Measurements from ENCODE around the gene KRT38.
"Not testable (repeated sequence)": the region's sequence is repeated elsewhere in the genome, so short reads cannot be mapped to it uniquely, and the experiment has no call there.

KRT38 gene

DNA sequence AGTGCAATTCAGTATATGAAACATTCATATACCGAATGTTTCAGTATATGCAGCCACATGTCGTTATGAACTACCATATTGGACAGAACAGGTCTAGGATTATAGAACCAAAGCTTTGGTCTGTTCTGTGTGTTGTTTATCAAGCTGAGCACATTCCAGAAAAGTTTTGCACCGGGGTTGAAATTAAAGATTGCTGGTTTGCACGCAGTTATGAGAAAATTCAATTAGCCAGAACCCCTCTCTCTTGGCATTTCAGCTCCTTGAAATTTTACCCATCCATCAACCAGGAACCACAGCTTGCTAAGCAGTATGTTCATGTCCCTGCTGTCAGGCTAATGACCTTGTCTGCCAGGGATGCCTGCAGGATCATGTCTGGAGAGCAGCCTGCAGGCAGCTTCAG is 16.9 kb upstream of the KRT38 start:
- DNase-seq, result no peak

DNA sequence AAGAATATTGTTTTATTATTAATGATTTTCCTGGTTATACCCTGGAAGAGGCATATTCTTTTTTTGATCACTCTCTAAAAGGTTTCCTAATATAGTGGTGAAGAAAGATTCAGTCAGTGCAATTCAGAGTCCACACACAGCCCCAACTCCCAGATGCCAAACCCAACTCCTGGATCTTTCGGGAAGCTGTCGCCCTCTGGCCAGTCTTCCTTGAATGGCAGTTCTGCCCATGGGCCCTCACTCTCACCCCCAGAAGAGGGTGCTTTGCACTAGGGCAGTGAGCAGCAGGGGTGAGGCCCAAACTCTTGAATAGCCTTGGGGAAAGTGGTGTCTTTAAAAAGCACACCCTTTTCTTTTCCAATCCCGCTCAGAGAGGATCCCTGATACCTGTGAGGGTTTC is 15.4 kb upstream of the KRT38 start:
- DNase-seq, result no peak

DNA sequence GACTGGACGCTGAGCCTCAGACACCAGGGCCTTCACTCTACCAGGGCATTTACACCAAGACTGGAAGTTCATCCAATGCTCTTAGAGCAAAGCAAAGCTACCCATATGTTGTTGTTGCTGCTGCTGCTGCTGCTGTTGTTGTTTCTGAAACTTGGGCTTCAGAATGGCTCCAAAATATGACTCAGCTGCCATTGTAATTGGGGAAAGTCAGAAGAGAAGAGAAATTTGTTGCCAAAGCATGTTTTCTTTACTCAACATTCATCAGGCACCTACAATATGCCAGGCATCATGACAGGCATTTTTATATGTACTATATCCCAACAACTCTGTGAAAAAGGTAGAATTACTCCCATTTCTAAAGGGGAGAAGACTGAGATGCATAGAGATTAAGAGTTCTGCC is 14.5 kb upstream of the KRT38 start:
- no peak for DNase-seq

DNA sequence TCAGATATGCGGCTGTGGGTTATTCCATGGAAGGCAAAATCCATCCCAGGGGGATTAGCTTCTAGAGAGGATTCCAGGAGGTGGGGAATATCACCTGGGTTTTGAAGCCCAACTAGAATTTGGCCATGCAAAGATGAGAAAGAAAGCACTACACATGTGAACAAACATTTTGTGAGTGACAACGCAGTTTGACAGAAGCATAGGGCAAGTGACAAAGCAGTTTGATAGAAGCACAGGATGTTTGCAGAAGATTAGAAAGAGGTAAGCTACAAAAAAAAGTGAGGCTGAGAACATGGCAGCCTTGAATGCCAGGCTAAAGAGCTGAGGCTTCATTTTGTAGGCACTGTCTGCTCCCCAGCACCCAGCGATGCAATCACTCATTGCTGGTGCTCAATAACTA is 12.3 kb upstream of the KRT38 start:
- no peak for DNase-seq

DNA sequence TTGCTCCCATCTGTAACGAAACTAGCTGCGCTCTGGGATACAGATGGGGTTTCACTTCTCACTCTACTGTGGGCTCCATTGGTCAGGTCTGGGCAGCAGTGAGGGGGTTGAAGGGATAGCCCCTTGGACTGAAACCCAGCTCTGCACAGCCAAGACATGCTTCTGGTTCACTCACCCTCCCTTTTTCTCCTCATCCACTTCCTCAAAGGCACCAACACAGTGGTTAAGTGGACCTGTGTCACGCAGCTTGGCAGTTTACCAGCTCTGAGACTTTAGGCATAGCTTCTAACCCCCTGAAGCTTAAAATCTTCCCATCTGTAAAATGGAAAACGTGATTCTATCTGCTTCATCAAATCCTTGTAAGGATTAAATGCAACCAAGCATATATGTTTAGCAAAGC is 11.5 kb upstream of the KRT38 start:
- no peak for DNase-seq

DNA sequence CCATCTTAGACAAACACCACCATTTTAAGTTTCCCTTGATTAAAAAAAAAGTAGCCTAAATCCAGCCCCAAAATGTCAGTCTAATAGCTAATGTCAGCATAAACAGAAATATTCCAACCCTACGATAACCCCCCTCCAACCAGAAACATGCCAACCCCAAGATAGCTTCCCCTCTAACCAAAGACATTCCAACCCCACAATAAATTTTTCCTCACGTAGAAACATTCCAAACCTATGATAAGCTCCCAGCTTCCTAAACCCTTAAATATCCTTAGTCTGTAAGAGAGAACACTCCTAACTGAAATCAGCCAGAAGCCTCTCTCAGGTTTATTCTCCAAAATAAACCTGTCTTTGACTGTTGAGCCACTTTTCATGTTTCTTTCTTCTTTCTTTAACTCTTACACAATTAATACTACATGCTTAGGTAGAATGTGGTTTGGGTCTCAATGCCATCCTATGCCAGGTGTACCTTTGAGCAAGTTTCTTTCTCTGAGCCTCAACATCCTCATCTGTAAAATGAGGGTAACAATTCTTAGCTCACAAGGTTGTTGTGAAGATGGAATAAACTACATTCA is 10.5 kb upstream of the KRT38 start:
- DNase-seq, result no peak

DNA sequence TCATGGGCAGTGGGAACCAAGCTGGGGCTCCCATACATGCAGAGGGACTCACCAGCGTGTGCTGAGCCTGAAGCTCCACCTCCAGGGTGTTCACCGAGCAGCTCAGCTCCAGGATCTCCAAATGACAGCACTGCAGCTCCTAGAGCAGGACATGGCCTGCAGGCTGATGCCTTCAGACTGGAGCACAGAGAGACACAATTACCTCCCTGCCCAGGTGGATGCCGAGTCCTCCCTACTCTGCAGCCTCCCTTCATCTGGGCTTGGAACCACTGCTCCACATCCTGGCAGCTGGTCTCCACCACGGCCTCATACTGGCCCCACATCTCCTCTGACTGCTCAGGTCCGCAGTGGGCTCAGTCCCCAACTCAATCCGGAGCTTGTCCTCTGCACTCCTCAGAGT is 8.2 kb upstream of the KRT38 start:
- DNase-seq, result no peak

DNA sequence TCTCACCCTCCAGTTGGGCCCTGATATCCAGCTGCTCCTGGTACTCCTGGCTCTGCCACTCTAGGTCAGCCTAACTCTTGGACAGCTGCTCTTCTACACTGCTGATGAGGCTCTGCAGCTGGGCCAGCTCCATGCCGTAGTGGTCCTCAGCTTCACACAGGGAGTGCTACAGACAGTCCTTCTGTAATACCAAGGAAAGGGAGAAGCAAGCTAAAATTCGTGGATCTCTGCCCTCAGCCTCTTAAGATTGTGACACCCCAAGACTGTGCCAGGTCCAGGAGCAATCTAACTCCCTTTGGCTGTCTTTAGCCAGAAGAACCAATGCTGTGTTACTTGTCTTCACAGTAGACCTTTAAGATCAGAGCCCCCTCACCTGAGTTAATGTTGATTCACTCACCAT is 7.7 kb upstream of the KRT38 start:
- DNase-seq, result no peak

DNA sequence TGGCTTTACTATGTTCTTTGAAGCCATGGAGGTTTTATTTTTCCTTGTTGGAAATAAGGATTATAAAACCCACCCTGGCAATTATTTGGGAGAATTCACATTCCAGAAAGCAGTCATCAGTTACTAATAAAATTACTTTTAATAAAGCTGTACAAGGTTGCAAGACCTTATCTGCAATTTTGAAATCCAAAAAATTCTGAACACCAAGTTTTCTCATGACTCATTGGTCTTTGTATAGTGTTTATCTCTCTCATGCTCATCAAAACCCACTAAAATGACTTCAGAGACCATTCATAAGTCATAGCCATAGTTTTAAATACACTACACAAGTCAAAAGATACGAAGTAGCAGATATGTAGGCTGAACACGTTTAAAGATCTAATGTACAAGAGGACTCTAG is 6.0 kb upstream of the KRT38 start:
- no peak for DNase-seq

DNA sequence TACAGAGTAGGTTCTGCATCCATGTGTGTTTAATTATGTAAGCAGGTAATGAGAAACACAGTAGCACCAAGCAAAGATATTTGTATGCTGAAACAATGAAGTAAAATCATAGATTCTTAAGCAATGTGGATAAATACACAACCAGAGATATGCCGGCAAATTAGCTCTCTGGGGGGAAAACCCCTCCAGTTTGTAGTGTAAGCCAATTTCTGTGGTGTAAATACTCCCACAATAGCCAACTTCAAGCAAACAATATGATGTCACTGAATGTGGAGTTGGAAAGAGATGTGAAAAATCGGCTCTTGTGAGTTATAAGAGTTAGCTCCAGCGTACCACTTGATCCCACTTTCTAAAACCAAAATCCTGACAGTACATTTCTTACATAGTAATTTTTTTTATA is 3.9 kb upstream of the KRT38 start:
- DNase-seq, result no peak

DNA sequence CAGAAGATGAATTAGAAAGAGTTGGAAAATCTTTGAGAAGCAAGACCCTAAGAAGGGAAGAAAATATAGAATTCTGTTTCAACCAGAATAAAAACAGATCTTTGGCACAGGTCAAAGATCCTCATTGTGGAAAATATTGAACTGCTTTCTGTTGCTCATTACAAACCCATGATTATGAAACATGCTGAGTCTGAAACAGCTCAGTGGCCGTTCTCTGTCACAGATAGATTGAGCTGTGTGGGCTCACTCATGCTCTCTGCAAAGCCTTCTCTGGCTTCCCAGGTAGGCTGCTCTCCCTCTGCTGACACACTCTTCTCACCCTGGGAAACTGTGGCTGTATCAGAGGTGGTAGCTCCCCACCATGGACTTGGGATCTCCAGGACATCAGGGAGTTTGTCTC is 3.4 kb upstream of the KRT38 start:
- DNase-seq, result no peak

DNA sequence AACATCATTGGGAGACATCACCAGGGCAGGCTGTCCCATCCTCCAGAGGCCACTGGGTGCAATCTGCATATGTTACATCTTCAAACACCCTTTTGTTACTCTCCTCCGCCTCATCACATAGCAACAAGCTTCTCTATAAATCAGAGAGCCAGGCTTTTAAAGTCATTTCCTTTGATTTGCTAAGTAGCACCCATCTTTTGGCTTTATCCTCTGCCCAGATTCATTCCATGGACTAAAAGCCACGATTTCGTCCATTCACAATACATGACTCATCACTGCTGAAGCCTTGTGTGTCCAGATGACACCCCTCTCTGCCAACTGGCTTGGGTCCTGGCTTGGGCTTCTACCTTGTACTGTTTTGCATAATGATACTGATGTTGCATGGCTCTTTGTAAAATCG is 2.0 kb upstream of the KRT38 start:
- no peak for DNase-seq

DNA sequence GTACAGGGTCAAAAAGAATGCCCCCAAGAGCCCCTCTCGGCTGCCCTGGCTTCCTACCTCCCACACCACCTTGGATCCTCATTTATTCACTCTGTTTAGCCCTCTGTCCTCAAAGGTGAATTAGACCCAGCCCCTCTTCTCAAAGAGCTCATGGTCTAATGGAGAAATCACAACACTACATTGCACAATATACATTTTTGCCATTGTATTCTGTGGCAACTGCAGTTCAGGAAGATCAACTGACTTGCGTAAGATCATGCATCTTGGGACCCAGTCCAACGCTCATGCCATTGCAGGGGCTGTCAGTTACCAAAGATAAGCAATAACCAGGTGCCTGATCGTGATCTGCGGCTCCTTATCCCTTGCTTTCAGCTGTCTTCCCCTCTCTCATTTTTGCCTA is 1.4 kb downstream of the KRT38 start:
- DNase-seq, result no peak

DNA sequence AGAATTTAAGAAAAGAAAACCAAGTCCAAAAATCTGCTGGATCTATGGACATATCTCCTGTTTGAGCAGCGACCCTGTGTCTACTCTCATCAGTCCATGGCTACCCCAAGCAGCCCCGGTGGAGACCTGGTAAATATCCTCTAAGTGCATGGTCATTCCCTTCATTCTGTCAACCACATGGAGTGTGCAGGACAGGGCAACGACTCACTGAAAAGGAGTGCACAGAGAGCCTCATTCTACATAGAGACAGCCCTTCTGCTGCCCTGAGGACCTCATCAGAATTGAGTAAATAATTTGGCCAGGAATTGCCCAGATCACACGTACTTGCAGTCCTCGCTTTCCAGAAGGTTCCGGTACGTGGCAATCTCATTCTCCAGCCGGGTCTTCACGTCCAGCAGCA is 3.0 kb downstream of the KRT38 start:
- DNase-seq, result no peak

DNA sequence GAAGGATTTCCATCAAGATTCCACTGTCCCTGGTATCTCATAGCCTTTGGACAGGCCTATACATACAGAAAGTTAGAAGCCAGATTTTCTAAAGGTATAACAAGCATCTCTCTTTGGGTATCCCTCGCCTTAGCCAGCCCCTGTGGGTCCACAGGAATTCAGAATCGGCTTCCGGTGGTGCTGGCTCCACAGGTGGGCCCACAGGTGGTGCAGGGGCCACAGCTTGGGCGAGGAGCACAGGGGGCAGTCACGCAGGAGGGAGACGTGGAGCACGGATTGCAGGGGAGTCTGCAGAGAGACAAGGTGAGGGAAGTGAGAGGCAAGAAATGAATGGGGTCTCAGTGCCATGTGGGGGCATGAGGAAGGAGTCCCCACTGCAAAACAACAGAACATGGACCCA is 3.5 kb downstream of the KRT38 start:
- DNase-seq, result no peak

DNA sequence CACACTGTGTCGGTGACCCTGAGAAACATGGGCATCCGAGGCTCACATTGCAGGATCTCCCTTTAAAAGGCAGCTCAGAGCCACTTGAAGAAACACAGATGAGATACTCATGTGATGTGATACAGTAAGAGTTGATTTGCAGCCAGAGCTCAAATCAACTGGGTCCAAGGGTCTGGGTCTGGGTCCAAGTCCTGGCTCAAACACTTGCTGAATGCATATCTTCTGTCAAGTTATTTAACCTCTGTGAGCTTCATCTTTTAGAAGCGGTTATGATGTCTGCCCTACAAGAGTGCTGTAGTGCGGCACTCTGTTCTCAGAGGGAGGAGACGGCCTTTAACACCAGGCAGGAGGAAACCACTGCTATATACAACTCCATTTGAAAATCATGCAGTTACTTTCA is 6.4 kb downstream of the KRT38 start:
- DNase-seq, result no peak

DNA sequence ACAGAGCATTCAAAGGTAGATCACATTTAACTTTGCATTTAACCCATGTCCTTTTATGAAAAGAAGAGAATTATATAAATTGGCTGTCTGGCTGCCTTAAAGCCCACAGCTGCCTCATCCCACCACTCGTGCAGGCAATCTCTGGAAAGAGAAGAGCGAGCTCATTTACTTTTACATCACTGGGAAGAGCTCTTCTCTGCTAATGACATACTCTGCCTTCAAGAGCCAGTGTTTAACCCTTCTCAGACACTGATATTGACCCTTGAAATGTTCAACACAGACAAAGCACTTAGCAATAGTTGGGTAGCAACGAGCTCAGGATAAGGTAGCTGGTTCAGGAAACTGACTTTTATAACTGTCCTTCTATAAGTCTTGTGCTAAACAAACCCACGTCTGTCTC is 6.8 kb downstream of the KRT38 start:
- DNase-seq, result no peak

DNA sequence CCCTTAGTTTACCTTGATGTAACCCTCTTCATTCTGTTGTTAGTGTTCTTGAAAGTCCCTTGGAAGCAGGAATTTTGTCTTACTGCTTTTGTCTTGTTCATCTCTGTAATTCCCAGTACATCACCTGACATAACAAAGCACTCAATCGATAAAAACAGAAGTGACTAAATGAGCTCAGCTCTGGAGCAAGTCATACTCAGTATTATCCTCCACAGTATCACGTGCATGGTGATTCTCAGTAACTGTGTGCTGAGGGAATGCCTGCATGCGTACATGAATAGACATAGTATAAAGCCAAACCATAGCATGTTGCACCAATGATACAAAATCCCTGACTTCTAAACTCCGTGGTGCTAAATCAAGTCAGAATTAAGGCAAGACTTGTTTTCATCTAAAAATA is 7.2 kb downstream of the KRT38 start:
- no peak for DNase-seq

DNA sequence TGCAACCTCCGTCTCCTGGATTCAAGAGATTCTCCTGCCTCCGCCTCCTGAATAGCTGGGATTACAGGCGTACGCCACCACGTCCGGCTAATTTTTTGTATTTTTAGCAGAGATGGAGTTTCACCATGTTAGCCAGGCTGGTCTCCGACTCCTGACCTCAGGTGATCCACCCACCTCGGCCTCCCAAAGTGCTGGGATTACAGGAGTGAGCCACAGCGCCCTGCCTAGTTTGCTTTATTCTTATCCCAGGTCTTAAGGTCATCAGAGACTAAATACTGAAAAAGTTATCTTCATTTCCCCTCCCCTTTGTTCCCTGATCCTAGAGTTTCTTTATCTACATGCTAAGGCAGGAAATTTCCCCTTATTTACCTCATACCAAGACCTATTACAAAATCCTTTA is 10.4 kb downstream of the KRT38 start:
- not testable (repeated sequence) for DNase-seq

DNA sequence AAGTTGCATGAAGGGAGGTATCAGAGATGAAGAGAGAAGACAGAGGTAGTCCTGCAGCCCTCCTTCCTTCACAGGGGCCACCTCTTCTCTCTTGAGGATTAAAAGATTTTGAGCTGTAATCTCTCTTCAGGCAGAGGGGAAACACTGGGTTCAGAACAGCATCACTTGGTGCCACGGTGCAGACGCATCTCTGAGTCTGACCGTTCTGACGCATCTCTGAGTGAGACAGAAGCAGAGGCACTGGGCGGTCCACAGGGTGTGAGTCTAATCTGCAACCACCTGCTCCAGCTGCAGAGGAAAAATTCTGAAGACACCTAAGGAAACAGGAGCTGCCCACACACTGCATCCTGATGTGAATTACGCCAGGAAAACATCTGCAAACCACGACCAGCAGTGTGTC is 11.1 kb downstream of the KRT38 start:
- no peak for DNase-seq

DNA sequence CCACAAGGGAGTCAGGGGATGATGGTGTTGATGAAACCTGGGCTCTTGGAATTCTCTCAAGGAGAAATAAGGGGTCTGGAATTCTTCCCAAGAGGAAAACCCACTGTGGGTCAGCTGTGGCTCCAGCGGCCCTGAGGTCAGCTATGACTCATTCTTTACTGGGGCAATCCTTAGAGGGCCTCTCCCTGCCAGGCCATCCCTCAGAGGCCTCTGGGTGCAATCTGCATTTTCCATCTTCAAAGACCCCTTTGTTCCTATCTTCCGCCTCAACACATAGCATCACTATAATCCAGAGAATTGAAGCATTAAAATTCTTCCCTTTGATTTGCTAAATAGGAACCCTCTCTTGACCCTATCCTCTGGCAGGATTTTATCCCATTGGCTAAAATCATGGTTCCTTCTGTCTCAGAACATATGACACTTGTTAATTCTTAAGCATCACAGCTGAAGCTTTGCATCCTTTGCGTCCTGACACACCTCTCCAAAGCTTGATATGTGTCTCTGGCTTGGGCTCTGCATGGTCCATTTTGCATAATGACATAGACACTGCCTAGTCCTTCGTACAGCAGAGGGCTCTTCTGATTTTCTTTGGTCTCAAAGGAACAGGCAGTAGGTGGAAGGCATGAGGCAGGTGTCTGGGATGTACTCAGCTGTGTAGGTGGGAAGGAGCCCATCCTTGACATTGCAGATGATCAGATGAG is 12.0 kb downstream of the KRT38 start:
- DNase-seq, result no peak

DNA sequence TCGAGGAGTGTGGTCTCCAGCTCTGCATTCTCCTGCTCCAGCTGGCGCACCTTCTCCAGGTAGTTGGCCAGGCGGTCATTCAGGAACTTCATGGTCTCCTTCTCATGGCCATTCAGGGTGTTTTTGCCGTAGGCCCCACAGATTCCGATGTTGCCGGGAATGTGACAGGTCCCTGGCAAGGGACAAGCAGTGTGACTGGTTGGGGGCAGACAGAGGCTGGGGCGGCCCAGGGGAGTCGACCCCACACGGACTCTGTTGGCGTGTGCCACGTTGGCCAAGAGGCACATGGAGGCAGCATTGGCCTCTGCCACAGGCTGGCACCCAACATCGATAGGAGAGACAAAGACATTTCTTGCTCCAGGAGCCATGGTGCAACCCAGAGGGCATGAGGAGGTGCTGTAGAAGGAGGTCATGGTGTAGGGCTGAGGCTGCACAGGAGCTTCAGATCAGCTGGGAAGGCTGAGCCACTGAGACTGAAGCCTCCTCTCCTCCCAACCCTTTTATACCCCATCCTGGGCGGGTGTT is 16.6 kb downstream of the KRT38 start, which contains the start of gene KRT37:
Gene KRT37, minus strand, starts transcription at position 475 of the 525 bp plus-strand sequence. Its CDS starts 62 bp downstream, at position 413.
- no peak for DNase-seq

DNA sequence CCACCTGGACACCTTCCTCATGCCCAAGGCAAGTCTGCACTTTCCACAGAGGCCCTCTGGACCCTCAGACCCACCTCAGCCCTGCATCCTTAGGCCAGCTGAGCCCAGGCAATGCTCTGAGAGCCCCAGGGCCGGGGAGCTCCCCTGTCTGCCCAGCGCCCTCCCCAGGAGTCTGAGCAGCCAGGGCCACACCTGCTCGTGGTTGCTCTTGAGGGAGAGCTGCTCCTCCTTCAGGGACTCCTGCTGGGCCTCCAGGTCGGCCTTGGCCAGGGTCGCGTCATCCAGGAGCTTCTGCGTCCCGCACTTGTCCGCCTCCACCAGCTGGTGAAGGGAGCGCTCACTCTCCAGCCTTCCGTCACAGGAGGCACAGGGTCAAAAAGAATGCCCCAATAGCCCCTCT is 18.2 kb downstream of the KRT38 start:
- not testable (repeated sequence) for DNase-seq

DNA sequence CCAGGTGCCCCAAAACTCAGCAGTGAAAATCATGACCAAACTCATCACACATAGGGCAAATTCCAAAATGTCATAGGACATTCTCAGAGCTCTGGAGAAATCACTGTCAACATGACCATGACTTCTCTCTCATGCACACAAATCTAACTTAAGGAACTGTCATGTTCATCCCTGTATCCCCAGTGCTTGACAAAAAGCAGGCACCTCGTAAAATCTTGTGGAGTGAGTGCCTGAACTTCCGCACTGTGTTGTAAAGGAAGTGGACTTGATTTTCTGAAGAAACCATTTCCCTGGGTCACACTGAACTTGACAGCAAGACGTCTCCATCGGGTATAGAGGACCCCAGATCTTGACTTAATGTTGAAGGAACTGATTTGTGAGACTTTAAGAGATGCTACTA is 19.2 kb downstream of the KRT38 start:
- DNase-seq, result no peak

DNA sequence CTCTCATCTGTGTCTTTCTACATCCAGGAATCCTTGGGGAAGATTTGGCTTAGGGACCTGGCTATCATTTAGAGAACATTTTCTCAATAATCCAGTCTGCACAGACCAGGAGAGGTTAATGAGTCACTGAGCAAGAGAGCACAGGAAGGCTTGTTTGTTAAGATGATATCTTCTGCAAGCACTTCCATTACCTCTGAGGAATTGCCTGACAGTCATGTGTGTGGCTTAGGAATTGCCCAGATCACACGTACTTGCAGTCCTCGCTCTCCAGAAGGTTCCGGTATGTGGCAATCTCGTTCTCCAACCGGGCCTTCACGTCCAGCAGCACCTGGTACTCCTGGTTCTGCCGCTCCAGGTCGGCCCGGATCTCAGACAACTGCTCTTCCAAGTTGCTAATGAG is 19.7 kb downstream of the KRT38 start:
- no peak for DNase-seq

Data from activated CD4-positive, alpha-beta T cell treated with anti-CD3 and anti-CD28 coated beads for 1 hour (primary cell).